BLaER1 (cell line): Measurements from ENCODE around the gene KLHL29.

ENCODE experiments used
- H3K27ac ChIP-seq: shearing (Covaris generic); formaldehyde crosslinking; 2 replicates; pipeline ENCODE4 v1.8.1; 2022
- H3K27me3 ChIP-seq: shearing (Covaris generic); formaldehyde crosslinking; 2 replicates; pipeline ENCODE4 v1.8.1; 2022
- H3K36me3 ChIP-seq: shearing (Covaris generic); formaldehyde crosslinking; 2 replicates; pipeline ENCODE4 v1.8.1; 2022
- H3K4me1 ChIP-seq: shearing (Covaris generic); formaldehyde crosslinking; 2 replicates; pipeline ENCODE4 v1.8.1; 2022
- H3K4me2 ChIP-seq: shearing (Covaris generic); formaldehyde crosslinking; 2 replicates; pipeline ENCODE4 v1.8.1; 2022
- H3K4me3 ChIP-seq: shearing (Covaris generic); formaldehyde crosslinking; 2 replicates; pipeline ENCODE4 v1.8.1; 2022
- H3K9ac ChIP-seq: shearing (Covaris generic); formaldehyde crosslinking; 2 replicates; pipeline ENCODE4 v1.8.1; 2022
- H3K9me3 ChIP-seq: shearing (Covaris generic); formaldehyde crosslinking; 2 replicates; pipeline ENCODE4 v1.8.1; 2022
- H4K20me1 ChIP-seq: shearing (Covaris generic); formaldehyde crosslinking; 2 replicates; pipeline ENCODE4 v1.8.1; 2022
- Cebpa-rat ChIP-seq: shearing (Covaris generic); IDR thresholded peaks from 2 replicates; pipeline ENCODE4 v1.8.1; 2022

The KLHL29 gene

GRCh38 chr2:23566241-23567142 lies 181.5 kb downstream of the KLHL29 start:
- no peak for TF ChIP-seq Cebpa-rat
- Histone ChIP-seq H3K9ac (no peak overlapping the region), H4K20me1 (no peaks in the 10 kb centered on the region), H3K27ac (no peak overlapping the region), H3K9me3 (no peaks in the 10 kb centered on the region), H3K27me3 (no peaks in the 10 kb centered on the region), H3K4me1 (no peaks in the 10 kb centered on the region), H3K4me2 (no peak overlapping the region), H3K4me3 (no peak overlapping the region), H3K36me3 (no peaks in the 10 kb centered on the region)

GRCh38 chr2:23567161-23567756 lies 182.3 kb downstream of the KLHL29 start:
- H3K4me3 ChIP-seq, result no peak overlapping the region
- no peaks in the 10 kb centered on the region for H3K27me3 ChIP-seq
- TF ChIP-seq Cebpa-rat, result no peak
- no peak overlapping the region for H3K4me2 ChIP-seq
- no peak overlapping the region for H3K9ac ChIP-seq
- no peaks in the 10 kb centered on the region for H3K36me3 ChIP-seq
- H3K4me1 ChIP-seq, result no peaks in the 10 kb centered on the region
- H4K20me1 ChIP-seq, result no peaks in the 10 kb centered on the region
- no peak overlapping the region for H3K27ac ChIP-seq
- no peaks in the 10 kb centered on the region for H3K9me3 ChIP-seq

GRCh38 chr2:23568211-23568610 lies 183.2 kb downstream of the KLHL29 start:
- Histone ChIP-seq H3K4me1 (no peaks in the 10 kb centered on the region), H3K9me3 (no peaks in the 10 kb centered on the region), H3K4me2 (no peak overlapping the region), H3K27ac (no peak overlapping the region), H3K36me3 (no peaks in the 10 kb centered on the region), H4K20me1 (no peaks in the 10 kb centered on the region), H3K4me3 (no peak overlapping the region), H3K9ac (no peak overlapping the region), H3K27me3 (no peaks in the 10 kb centered on the region)
- TF ChIP-seq Cebpa-rat, result no peak

GRCh38 chr2:23568626-23569190 lies 183.7 kb downstream of the KLHL29 start:
- no peak overlapping the region for H3K9ac ChIP-seq
- H3K4me3 ChIP-seq, result no peak overlapping the region
- H3K4me1 ChIP-seq, result no peaks in the 10 kb centered on the region
- H4K20me1 ChIP-seq, result no peaks in the 10 kb centered on the region
- no peak overlapping the region for H3K27ac ChIP-seq
- no peaks in the 10 kb centered on the region for H3K27me3 ChIP-seq
- no peaks in the 10 kb centered on the region for H3K36me3 ChIP-seq
- TF ChIP-seq Cebpa-rat, result no peak
- no peak overlapping the region for H3K4me2 ChIP-seq
- H3K9me3 ChIP-seq, result no peaks in the 10 kb centered on the region

GRCh38 chr2:23569761-23570365 lies 184.9 kb downstream of the KLHL29 start:
- TF ChIP-seq Cebpa-rat, result no peak
- H3K36me3 ChIP-seq, result no peaks in the 10 kb centered on the region
- H3K4me1 ChIP-seq, result no peaks in the 10 kb centered on the region
- no peaks in the 10 kb centered on the region for H3K9me3 ChIP-seq
- no peaks in the 10 kb centered on the region for H4K20me1 ChIP-seq
- H3K4me2 ChIP-seq, result no peak overlapping the region
- no peaks in the 10 kb centered on the region for H3K27me3 ChIP-seq
- no peak overlapping the region for H3K27ac ChIP-seq
- no peak overlapping the region for H3K4me3 ChIP-seq
- no peak overlapping the region for H3K9ac ChIP-seq

GRCh38 chr2:23571085-23571484 lies 186.1 kb downstream of the KLHL29 start:
- H3K27me3 ChIP-seq, result no peaks in the 10 kb centered on the region
- H3K4me1 ChIP-seq, result no peaks in the 10 kb centered on the region
- H3K36me3 ChIP-seq, result no peaks in the 10 kb centered on the region
- no peak overlapping the region for H3K4me3 ChIP-seq
- H4K20me1 ChIP-seq, result no peaks in the 10 kb centered on the region
- no peak overlapping the region for H3K27ac ChIP-seq
- no peak for TF ChIP-seq Cebpa-rat
- no peaks in the 10 kb centered on the region for H3K9me3 ChIP-seq
- no peak overlapping the region for H3K4me2 ChIP-seq
- no peak overlapping the region for H3K9ac ChIP-seq

- no peak overlapping the region for H3K9ac ChIP-seq
- TF ChIP-seq Cebpa-rat, result no peak
- no peaks in the 10 kb centered on the region for H3K4me1 ChIP-seq
- H3K4me2 ChIP-seq, result no peak overlapping the region
- H3K27ac ChIP-seq, result no peak overlapping the region
- H4K20me1 ChIP-seq, result no peaks in the 10 kb centered on the region
- H3K36me3 ChIP-seq, result no peaks in the 10 kb centered on the region
- H3K4me3 ChIP-seq, result no peak overlapping the region
- H3K9me3 ChIP-seq, result no peaks in the 10 kb centered on the region
- no peaks in the 10 kb centered on the region for H3K27me3 ChIP-seq
Measured at GRCh38 chr2:23571527-23572282, 186.7 kb downstream of the KLHL29 start.

GRCh38 chr2:23574919-23575654 lies 190.1 kb downstream of the KLHL29 start:
- TF ChIP-seq Cebpa-rat, result no peak
- H3K4me2 ChIP-seq, result no peak overlapping the region
- H3K4me1 ChIP-seq, result no peaks in the 10 kb centered on the region
- H3K9ac ChIP-seq, result no peak overlapping the region
- no peak overlapping the region for H3K27ac ChIP-seq
- H4K20me1 ChIP-seq, result no peaks in the 10 kb centered on the region
- no peaks in the 10 kb centered on the region for H3K27me3 ChIP-seq
- no peaks in the 10 kb centered on the region for H3K36me3 ChIP-seq
- H3K4me3 ChIP-seq, result no peak overlapping the region
- no peaks in the 10 kb centered on the region for H3K9me3 ChIP-seq
